Loucy (cell line): ENCODE measurements around the gene GATC.
"Not testable (repeated sequence)": the region's sequence is repeated elsewhere in the genome, so short reads cannot be mapped to it uniquely, and the experiment has no call there.

ENCODE experiments used
- H2AFZ ChIP-seq: fragments of 200-600 bp; sonication (generic); 2 replicates; pipeline ENCODE4 v1.6.0; 2016; ENCODE audit warnings: antibody characterized with exemption, mild to moderate bottlenecking, low read length, moderate library complexity
- H3F3A ChIP-seq: fragments of 200-600 bp; 2 replicates; pipeline ENCODE4 v1.6.0; 2016; ENCODE audit warnings: antibody characterized with exemption, low read depth, mild to moderate bottlenecking
- H3K27me3 ChIP-seq: fragments of 200-600 bp; sonication (generic); 2 replicates; pipeline ENCODE4 v1.6.1; 2014; ENCODE audit warnings: low read length, mild to moderate bottlenecking; ENCODE audit not compliant: insufficient read depth, poor library complexity, severe bottlenecking
- H3K36me3 ChIP-seq: fragments of 200-600 bp; sonication (generic); 2 replicates; pipeline ENCODE4 v1.6.1; 2016; ENCODE audit warnings: low read length; ENCODE audit not compliant: insufficient read depth
- H3K4me1 ChIP-seq: fragments of 200-600 bp; sonication (generic); 2 replicates; pipeline ENCODE4 v1.5.1; 2014; ENCODE audit warnings: low read length, mild to moderate bottlenecking; ENCODE audit not compliant: insufficient read depth, poor library complexity, severe bottlenecking
- H3K4me2 ChIP-seq: fragments of 200-600 bp; sonication (generic); 2 replicates; pipeline ENCODE4 v1.6.0; 2014; ENCODE audit warnings: antibody characterized with exemption, low read length, low read depth, mild to moderate bottlenecking; ENCODE audit not compliant: poor library complexity, severe bottlenecking
- H3K4me3 ChIP-seq: fragments of 200-600 bp; sonication (generic); 2 replicates; pipeline ENCODE4 v1.5.1; 2014; ENCODE audit warnings: low read length, mild to moderate bottlenecking, mixed read lengths; ENCODE audit not compliant: poor library complexity, severe bottlenecking
- H3K79me2 ChIP-seq: fragments of 200-600 bp; sonication (generic); 2 replicates; pipeline ENCODE4 v1.6.1; 2014; ENCODE audit warnings: low read length; ENCODE audit not compliant: insufficient read depth
- H3K9ac ChIP-seq: fragments of 200-600 bp; sonication (generic); 2 replicates; pipeline ENCODE4 v1.6.0; 2014; ENCODE audit warnings: mild to moderate bottlenecking, low read depth, low read length, moderate library complexity; ENCODE audit not compliant: poor library complexity, severe bottlenecking
- H3K9me2 ChIP-seq: fragments of 200-600 bp; sonication (generic); replicated peaks from 2 replicates; pipeline ENCODE4 v1.6.1; 2016; ENCODE audit warnings: low read depth, low read length, mixed read lengths
- H3K9me3 ChIP-seq: fragments of 200-600 bp; sonication (generic); 2 replicates; pipeline ENCODE4 v1.6.1; 2014; ENCODE audit warnings: mild to moderate bottlenecking, antibody characterized with exemption, low read length, low read depth; ENCODE audit not compliant: insufficient read depth
- H4K20me1 ChIP-seq: fragments of 200-600 bp; sonication (generic); 2 replicates; pipeline ENCODE4 v1.6.0; 2014; ENCODE audit warnings: antibody characterized with exemption, low read length, mild to moderate bottlenecking; ENCODE audit not compliant: insufficient read depth, poor library complexity, severe bottlenecking
- CTCF ChIP-seq: fragments of 200-600 bp; sonication (generic); conservative IDR thresholded peaks from 2 replicates; pipeline ENCODE4 v1.5.1; 2014; ENCODE audit warnings: mild to moderate bottlenecking, antibody characterized with exemption, low read length
- EZH2phosphoT487 ChIP-seq: fragments of 200-600 bp; IDR thresholded peaks from 2 replicates; pipeline ENCODE4 v1.6.1; 2018; ENCODE audit warnings: antibody characterized with exemption, mild to moderate bottlenecking, moderate library complexity, borderline replicate concordance

Gene GATC

GRCh38 chr12:120439646-120440247 is 6.5 kb upstream of the GATC start:
- Histone ChIP-seq H3F3A (no peaks in the 10 kb centered on the region), H3K9me3 (no peaks in the 10 kb centered on the region), H3K79me2 (peaks cover 56% of the 10 kb centered on the region), H3K4me1 (peaks cover 20% of the 10 kb centered on the region), H2AFZ (no peak overlapping the region), H4K20me1 (peaks cover 26% of the 10 kb centered on the region), H3K9ac (peak overlapping the region; percentile 67), H3K4me2 (peak overlapping the region; percentile 84), H3K4me3 (peak overlapping the region; percentile 87), H3K9me2 (no peaks in the 10 kb centered on the region), H3K36me3 (peaks cover 15% of the 10 kb centered on the region; the same call in 1 of the 2 replicates), H3K27me3 (no peaks in the 10 kb centered on the region)
- TF ChIP-seq EZH2phosphoT487 (no peak), CTCF (peak; percentile 85)

- H3K79me2 ChIP-seq: peaks cover 86% of the 10 kb centered on the region
- peak overlapping the region; percentile 98 for H3K9ac ChIP-seq
- peak overlapping the region; percentile 87 for H3K4me3 ChIP-seq
- no peaks in the 10 kb centered on the region for H3F3A ChIP-seq
- H3K27me3 ChIP-seq: no peaks in the 10 kb centered on the region
- peak overlapping the region; percentile 92 for H3K4me2 ChIP-seq
- H3K36me3 ChIP-seq: peaks cover 15% of the 10 kb centered on the region; the same call in 1 of the 2 replicates
- H3K9me2 ChIP-seq: no peaks in the 10 kb centered on the region
- no peaks in the 10 kb centered on the region for H3K9me3 ChIP-seq
- no peak for TF ChIP-seq CTCF
- no peak for TF ChIP-seq EZH2phosphoT487
- H2AFZ ChIP-seq: no peak overlapping the region
- H3K4me1 ChIP-seq: peaks cover 24% of the 10 kb centered on the region
- H4K20me1 ChIP-seq: peaks cover 21% of the 10 kb centered on the region
Measured at GRCh38 chr12:120444676-120445075, 1.6 kb upstream of the GATC start.

- Histone ChIP-seq H3K4me3 (peak overlapping the region; percentile 87), H3K9ac (peak overlapping the region; percentile 98), H2AFZ (peak overlapping the region; percentile 81), H3K4me1 (peaks cover 18% of the 10 kb centered on the region), H3K79me2 (peaks cover 84% of the 10 kb centered on the region), H3K4me2 (peak overlapping the region; percentile 75), H4K20me1 (peaks cover 11% of the 10 kb centered on the region)
- H3K36me3 ChIP-seq, H3K27me3 ChIP-seq, H3F3A ChIP-seq, H3K9me3 ChIP-seq, H3K9me2 ChIP-seq: not testable (repeated sequence)
Measured at GRCh38 chr12:120446844-120447178, 567 bp downstream of the GATC start.

GRCh38 chr12:120447992-120448391 is 1.7 kb downstream of the GATC start:
- Histone ChIP-seq H3K4me1 (peaks cover 18% of the 10 kb centered on the region), H3K9me3 (no peaks in the 10 kb centered on the region), H3K27me3 (no peaks in the 10 kb centered on the region), H3F3A (no peaks in the 10 kb centered on the region), H3K9ac (peak overlapping the region; percentile 98), H3K79me2 (peaks cover 77% of the 10 kb centered on the region), H3K4me3 (peak overlapping the region; percentile 87), H3K36me3 (peaks cover 11% of the 10 kb centered on the region; the same call in 1 of the 2 replicates), H4K20me1 (peaks cover 9% of the 10 kb centered on the region), H3K4me2 (peak overlapping the region; percentile 75), H3K9me2 (no peaks in the 10 kb centered on the region), H2AFZ (no peak overlapping the region)
- TF ChIP-seq EZH2phosphoT487 (no peak), CTCF (no peak)

GRCh38 chr12:120452524-120452923 is 6.3 kb downstream of the GATC start:
- H3K4me2 ChIP-seq, H3K27me3 ChIP-seq, H3K9me3 ChIP-seq, H3F3A ChIP-seq, H3K9me2 ChIP-seq, H3K4me3 ChIP-seq, H3K4me1 ChIP-seq, H3K9ac ChIP-seq, H2AFZ ChIP-seq: not testable (repeated sequence)
- Histone ChIP-seq H3K36me3 (peaks cover 30% of the 10 kb centered on the region; the same call in 1 of the 2 replicates), H3K79me2 (peaks cover 34% of the 10 kb centered on the region), H4K20me1 (peaks cover 12% of the 10 kb centered on the region)
